ENCODE measurements around the gene RBM17.
"Not testable (repeated sequence)": the region's sequence is repeated elsewhere in the genome, so short reads cannot be mapped to it uniquely, and the experiment has no call there.

Gene RBM17

GRCh38 chr10:6058682-6059475, 30.0 kb upstream of the RBM17 start:
- DNase-seq, result no peak

- DNase-seq, result no peak
These were observed 29.3 kb upstream of the RBM17 start for GRCh38 chr10:6059506-6059905.

- DNase-seq, result no peak
These were observed 27.8 kb upstream of the RBM17 start for GRCh38 chr10:6061056-6061455.

- peak; percentile 77 for DNase-seq
These were observed 26.6 kb upstream of the RBM17 start, which contains the start of gene IL2RA for GRCh38 chr10:6062101-6062771. Gene IL2RA, minus strand, starts transcription at chr10:6062367. Its CDS starts 216 bp downstream, at chr10:6062151.

- no peak for DNase-seq
These were observed 24.7 kb upstream of the RBM17 start for GRCh38 chr10:6064119-6064518.

- not testable (repeated sequence) for DNase-seq
These were observed 24.1 kb upstream of the RBM17 start for GRCh38 chr10:6064726-6065125.

- no peak for DNase-seq
These were observed 23.4 kb upstream of the RBM17 start for GRCh38 chr10:6065406-6065805.

GRCh38 chr10:6065835-6066234, 23.0 kb upstream of the RBM17 start:
- DNase-seq, result no peak

GRCh38 chr10:6067457-6067856, 21.4 kb upstream of the RBM17 start:
- DNase-seq, result no peak

GRCh38 chr10:6068006-6068405, 20.8 kb upstream of the RBM17 start:
- no peak for DNase-seq

- DNase-seq, result peak; percentile 51
These were observed 20.4 kb upstream of the RBM17 start for GRCh38 chr10:6068422-6068821.

- DNase-seq, result no peak
These were observed 19.5 kb upstream of the RBM17 start for GRCh38 chr10:6069081-6069931.

GRCh38 chr10:6070660-6071059, 18.2 kb upstream of the RBM17 start:
- DNase-seq, result no peak

GRCh38 chr10:6071181-6072175, 17.4 kb upstream of the RBM17 start:
- no peak for DNase-seq

- no peak for DNase-seq
These were observed 16.5 kb upstream of the RBM17 start for GRCh38 chr10:6072215-6072934.

GRCh38 chr10:6074489-6075301, 14.1 kb upstream of the RBM17 start:
- DNase-seq, result no peak

- DNase-seq, result no peak
These were observed 11.7 kb upstream of the RBM17 start for GRCh38 chr10:6077071-6077675.

GRCh38 chr10:6079044-6079443, 9.8 kb upstream of the RBM17 start:
- no peak for DNase-seq

GRCh38 chr10:6080417-6080973, 8.3 kb upstream of the RBM17 start:
- no peak for DNase-seq
